Mammary epithelial cell (primary cell): Measurements from ENCODE around the gene LRRFIP1.

Source experiments
- CTCF ChIP-seq, 2 donors: IDR thresholded peaks in 1 of 2; conservative IDR thresholded peaks in 1 of 2; 2 replicates each; pipeline ENCODE4 v1.5.1; 2011 to 2012; ENCODE audit warnings: inconsistent platforms in 2 of 2, low read length in 2 of 2, mild to moderate bottlenecking in 2 of 2, control low read depth in 1 of 2, low read depth in 1 of 2; ENCODE audit not compliant: insufficient read depth in 1 of 2; ENCODE audit errors: extremely low read depth in 1 of 2
- EZH2 ChIP-seq: IDR thresholded peaks from 2 replicates; pipeline ENCODE4 v1.6.1; 2012; ENCODE audit warnings: low read length, inconsistent platforms, borderline replicate concordance

- TF ChIP-seq CTCF (conservative IDR thresholded peaks at IDR 0.05 in 1 of 2, IDR thresholded peaks at IDR 0.05 in 1 of 2; ENCODE audit: extremely low read depth in 1 of 2, insufficient read depth in 1 of 2, low read depth in 1 of 2, low read length in 2 of 2) (no peak), EZH2 (no peak)
Measured at GRCh38 chr2:237773826-237774225, 146.4 kb downstream of the LRRFIP1 start.
